Measurements from ENCODE around the gene SSBP2. TPM values are rescaled to one million over a fixed set of nuclear protein-coding genes. Genes with fewer than 3 reads are reported as not detected.
"Not testable (repeated sequence)": the region's sequence is repeated elsewhere in the genome, so short reads cannot be mapped to it uniquely, and the experiment has no call there.

SSBP2 gene
- total and polyA plus RNA-seq, 5 donors from 2014 or later, result 17.6 to 43.0 (median 37.4) TPM

GRCh38 chr5:81665795-81666194 is 85.1 kb downstream of the SSBP2 start:
- H3K27ac ChIP-seq (ENCODE audit: insufficient read depth, low read length, poor library complexity, severe bottlenecking), result no peak overlapping the region
- Mint-ChIP-seq H3K4me3 (no peak overlapping the region), H3K9me3 (peaks cover 0 to 6% (median 0%) of the 10 kb centered on the region in 7 donors), H3K36me3 (peaks cover 2% of the 10 kb centered on the region), H3K27me3 (no peaks in the 10 kb centered on the region), H3K27ac (no peak overlapping the region), H3K4me1 (peaks cover 0 to 13% (median 4%) of the 10 kb centered on the region in 4 donors)
- no peaks in the 10 kb centered on the region for H3K27me3 ChIP-seq (ENCODE audit: control insufficient read depth, insufficient read depth, low read length)
- H3K9me3 ChIP-seq (ENCODE audit: control insufficient read depth in 2 of 2, low read length in 2 of 2), result no peaks in the 10 kb centered on the region
- H3K4me3 ChIP-seq (ENCODE audit: low read depth, low read length), result no peak overlapping the region
- ATAC-seq (ENCODE audit: low read depth in 2 of 2), result no peak
- no peaks in the 10 kb centered on the region for H3K4me1 ChIP-seq (ENCODE audit: control insufficient read depth, insufficient read depth, low read length, poor library complexity, severe bottlenecking)
- no peak for DNase-seq
- H3K36me3 ChIP-seq (ENCODE audit: control insufficient read depth, insufficient read depth, low read length), result no peaks in the 10 kb centered on the region

DNA sequence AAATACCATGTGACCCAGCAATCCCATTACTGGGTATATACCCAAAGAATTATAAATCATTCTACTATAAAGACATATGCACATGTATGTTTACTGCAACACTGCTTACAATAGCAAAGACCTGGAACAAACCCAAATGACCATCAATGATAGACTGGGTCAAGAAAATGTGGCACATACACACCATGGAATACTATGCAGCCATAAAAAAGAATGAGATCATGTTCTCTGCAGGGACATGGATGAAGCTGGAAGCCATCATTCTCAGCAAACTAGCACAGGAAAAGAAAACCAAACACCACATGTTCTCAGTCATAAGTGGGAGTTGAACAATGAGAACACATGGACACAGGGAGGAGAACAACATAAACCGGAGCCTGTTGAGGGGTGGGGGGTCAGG is 90.3 kb downstream of the SSBP2 start:
- H3K27me3 Mint-ChIP-seq; H3K27ac Mint-ChIP-seq; H3K36me3 ChIP-seq (ENCODE audit: control insufficient read depth, insufficient read depth, low read length); H3K9me3 ChIP-seq (ENCODE audit: control insufficient read depth in 2 of 2, low read length in 2 of 2); DNase-seq; H3K4me1 ChIP-seq (ENCODE audit: control insufficient read depth, insufficient read depth, low read length, poor library complexity, severe bottlenecking); H3K4me3 Mint-ChIP-seq; H3K27ac ChIP-seq (ENCODE audit: insufficient read depth, low read length, poor library complexity, severe bottlenecking); H3K27me3 ChIP-seq (ENCODE audit: control insufficient read depth, insufficient read depth, low read length); ATAC-seq (ENCODE audit: low read depth in 2 of 2); H3K9me3 Mint-ChIP-seq; H3K4me3 ChIP-seq (ENCODE audit: low read depth, low read length): not testable (repeated sequence)
- Mint-ChIP-seq H3K36me3 (peaks cover 14% of the 10 kb centered on the region), H3K4me1 (peaks cover 0 to 15% (median 7%) of the 10 kb centered on the region in 4 donors)

- peaks cover 0 to 15% (median 5%) of the 10 kb centered on the region in 4 donors for H3K4me1 Mint-ChIP-seq
These were observed 93.5 kb downstream of the SSBP2 start for GRCh38 chr5:81657386-81657785.

GRCh38 chr5:81656783-81657182 is 94.1 kb downstream of the SSBP2 start:
- DNase-seq (no peak), ATAC-seq (ENCODE audit: low read depth in 2 of 2) (no peak)
- Histone ChIP-seq H3K27me3 (ENCODE audit: control insufficient read depth, insufficient read depth, low read length) (no peaks in the 10 kb centered on the region), H3K27ac (ENCODE audit: insufficient read depth, low read length, poor library complexity, severe bottlenecking) (no peak overlapping the region), H3K4me3 (ENCODE audit: low read depth, low read length) (no peak overlapping the region), H3K4me1 (ENCODE audit: control insufficient read depth, insufficient read depth, low read length, poor library complexity, severe bottlenecking) (no peaks in the 10 kb centered on the region), H3K9me3 (ENCODE audit: control insufficient read depth in 2 of 2, low read length in 2 of 2) (no peaks in the 10 kb centered on the region), H3K36me3 (ENCODE audit: control insufficient read depth, insufficient read depth, low read length) (no peaks in the 10 kb centered on the region)
- peaks cover 0 to 6% (median 3%) of the 10 kb centered on the region in 7 donors for H3K9me3 Mint-ChIP-seq
- H3K27ac Mint-ChIP-seq, result no peak overlapping the region
- H3K27me3 Mint-ChIP-seq, result no peaks in the 10 kb centered on the region
- H3K4me1 Mint-ChIP-seq, result peaks cover 0 to 15% (median 5%) of the 10 kb centered on the region in 4 donors
- H3K4me3 Mint-ChIP-seq, result no peak overlapping the region
- peaks cover 18% of the 10 kb centered on the region for H3K36me3 Mint-ChIP-seq

More at GRCh38 chr5:81657386-81657785, 93.5 kb downstream of the SSBP2 start:
- H3K36me3 Mint-ChIP-seq, result peaks cover 18% of the 10 kb centered on the region
- Histone ChIP-seq H3K4me1 (ENCODE audit: control insufficient read depth, insufficient read depth, low read length, poor library complexity, severe bottlenecking) (no peaks in the 10 kb centered on the region), H3K36me3 (ENCODE audit: control insufficient read depth, insufficient read depth, low read length) (no peaks in the 10 kb centered on the region), H3K27ac (ENCODE audit: insufficient read depth, low read length, poor library complexity, severe bottlenecking) (no peak overlapping the region), H3K4me3 (ENCODE audit: low read depth, low read length) (no peak overlapping the region), H3K27me3 (ENCODE audit: control insufficient read depth, insufficient read depth, low read length) (no peaks in the 10 kb centered on the region), H3K9me3 (ENCODE audit: control insufficient read depth in 2 of 2, low read length in 2 of 2) (no peaks in the 10 kb centered on the region)
- H3K4me3 Mint-ChIP-seq, result no peak overlapping the region
- DNase-seq, result no peak
- no peak overlapping the region for H3K27ac Mint-ChIP-seq
- no peaks in the 10 kb centered on the region for H3K27me3 Mint-ChIP-seq
- ATAC-seq (ENCODE audit: low read depth in 2 of 2), result no peak
- H3K9me3 Mint-ChIP-seq, result peaks cover 0 to 6% (median 3%) of the 10 kb centered on the region in 7 donors

- Histone ChIP-seq H3K27ac (ENCODE audit: insufficient read depth, low read length, poor library complexity, severe bottlenecking) (no peak overlapping the region), H3K4me1 (ENCODE audit: control insufficient read depth, insufficient read depth, low read length, poor library complexity, severe bottlenecking) (no peaks in the 10 kb centered on the region), H3K9me3 (ENCODE audit: control insufficient read depth in 2 of 2, low read length in 2 of 2) (no peaks in the 10 kb centered on the region), H3K27me3 (ENCODE audit: control insufficient read depth, insufficient read depth, low read length) (no peaks in the 10 kb centered on the region), H3K4me3 (ENCODE audit: low read depth, low read length) (no peak overlapping the region), H3K36me3 (ENCODE audit: control insufficient read depth, insufficient read depth, low read length) (peaks cover 2% of the 10 kb centered on the region)
- H3K27ac Mint-ChIP-seq, result no peak overlapping the region
- ATAC-seq (ENCODE audit: low read depth in 2 of 2), result no peak
- H3K9me3 Mint-ChIP-seq, result no peaks in the 10 kb centered on the region
- no peak for DNase-seq
- H3K4me1 Mint-ChIP-seq, result peaks cover 0 to 5% (median 2%) of the 10 kb centered on the region in 4 donors
- H3K27me3 Mint-ChIP-seq, result no peaks in the 10 kb centered on the region
- H3K4me3 Mint-ChIP-seq, result no peak overlapping the region
- H3K36me3 Mint-ChIP-seq, result peaks cover 11% of the 10 kb centered on the region
These were observed 99.9 kb downstream of the SSBP2 start for GRCh38 chr5:81650987-81651386.

DNA sequence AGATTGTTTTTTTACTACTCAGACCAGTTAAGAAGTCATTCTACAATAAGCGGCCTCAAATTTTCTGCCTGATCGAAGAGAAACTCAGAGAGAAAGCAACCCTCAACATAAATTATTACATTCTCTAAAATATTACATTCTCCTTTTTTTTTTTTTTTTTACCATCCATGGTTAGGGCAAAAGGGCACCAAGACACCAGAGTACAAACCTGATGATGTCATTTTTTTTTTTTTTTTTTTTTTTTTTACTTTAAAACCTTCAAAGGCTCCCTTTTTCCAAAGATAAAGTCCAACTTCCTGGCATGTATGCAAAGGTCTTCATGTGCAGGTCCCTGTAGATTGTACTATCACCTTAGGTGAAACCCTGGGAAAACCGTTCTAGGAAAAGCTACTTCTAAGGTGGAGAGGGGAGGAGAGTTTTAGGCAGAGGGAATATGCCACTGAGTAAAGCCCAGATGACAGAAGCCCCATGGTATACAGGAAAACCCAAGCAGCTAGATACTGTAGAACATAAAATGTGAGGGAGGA is 104.4 kb downstream of the SSBP2 start:
- Histone ChIP-seq H3K27ac (ENCODE audit: insufficient read depth, low read length, poor library complexity, severe bottlenecking) (no peak overlapping the region), H3K9me3 (ENCODE audit: control insufficient read depth in 2 of 2, low read length in 2 of 2) (no peaks in the 10 kb centered on the region), H3K4me3 (ENCODE audit: low read depth, low read length) (no peak overlapping the region), H3K4me1 (ENCODE audit: control insufficient read depth, insufficient read depth, low read length, poor library complexity, severe bottlenecking) (no peaks in the 10 kb centered on the region), H3K36me3 (ENCODE audit: control insufficient read depth, insufficient read depth, low read length) (peaks cover 2% of the 10 kb centered on the region), H3K27me3 (ENCODE audit: control insufficient read depth, insufficient read depth, low read length) (no peaks in the 10 kb centered on the region)
- Mint-ChIP-seq H3K9me3 (peaks cover 0 to 1% (median 0%) of the 10 kb centered on the region in 7 donors), H3K4me3 (no peak overlapping the region), H3K27me3 (no peaks in the 10 kb centered on the region), H3K4me1 (peaks cover 0 to 7% (median 3%) of the 10 kb centered on the region in 4 donors), H3K27ac (no peak overlapping the region), H3K36me3 (peaks cover 8% of the 10 kb centered on the region)
- no peak for ATAC-seq (ENCODE audit: low read depth in 2 of 2)
- no peak for DNase-seq

DNA sequence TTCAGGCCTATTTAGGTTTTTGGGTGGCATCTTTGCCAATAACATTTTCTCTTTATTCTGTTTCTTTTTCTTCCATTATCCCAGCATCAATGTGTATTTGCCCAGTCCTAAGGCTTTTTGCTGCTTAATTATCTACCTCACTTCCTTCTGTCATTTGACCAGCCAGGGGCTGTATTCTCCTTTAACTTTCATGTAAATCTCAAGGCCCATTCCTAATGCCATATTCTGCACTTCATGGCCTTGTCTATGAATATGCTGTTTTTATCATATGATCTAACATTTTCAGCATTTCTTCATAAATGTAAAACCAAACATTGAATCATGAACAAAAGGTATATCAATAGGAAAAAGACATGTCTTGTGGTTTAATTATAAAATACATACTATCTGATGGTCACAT is 108.7 kb downstream of the SSBP2 start:
- H3K36me3 Mint-ChIP-seq, result peaks cover 1% of the 10 kb centered on the region
- peaks cover 0 to 1% (median 0%) of the 10 kb centered on the region in 7 donors for H3K9me3 Mint-ChIP-seq
- no peaks in the 10 kb centered on the region for H3K36me3 ChIP-seq (ENCODE audit: control insufficient read depth, insufficient read depth, low read length)
- H3K27me3 ChIP-seq (ENCODE audit: control insufficient read depth, insufficient read depth, low read length), result no peaks in the 10 kb centered on the region
- H3K27ac Mint-ChIP-seq, result no peak overlapping the region
- no peak for ATAC-seq (ENCODE audit: low read depth in 2 of 2)
- H3K27ac ChIP-seq (ENCODE audit: insufficient read depth, low read length, poor library complexity, severe bottlenecking), result no peak overlapping the region
- no peaks in the 10 kb centered on the region for H3K4me1 ChIP-seq (ENCODE audit: control insufficient read depth, insufficient read depth, low read length, poor library complexity, severe bottlenecking)
- no peak overlapping the region for H3K4me3 Mint-ChIP-seq
- H3K27me3 Mint-ChIP-seq, result no peaks in the 10 kb centered on the region
- H3K4me1 Mint-ChIP-seq, result peaks cover 0 to 4% (median 2%) of the 10 kb centered on the region in 4 donors
- no peak overlapping the region for H3K4me3 ChIP-seq (ENCODE audit: low read depth, low read length)
- H3K9me3 ChIP-seq (ENCODE audit: control insufficient read depth in 2 of 2, low read length in 2 of 2), result no peaks in the 10 kb centered on the region
- no peak for DNase-seq

DNA sequence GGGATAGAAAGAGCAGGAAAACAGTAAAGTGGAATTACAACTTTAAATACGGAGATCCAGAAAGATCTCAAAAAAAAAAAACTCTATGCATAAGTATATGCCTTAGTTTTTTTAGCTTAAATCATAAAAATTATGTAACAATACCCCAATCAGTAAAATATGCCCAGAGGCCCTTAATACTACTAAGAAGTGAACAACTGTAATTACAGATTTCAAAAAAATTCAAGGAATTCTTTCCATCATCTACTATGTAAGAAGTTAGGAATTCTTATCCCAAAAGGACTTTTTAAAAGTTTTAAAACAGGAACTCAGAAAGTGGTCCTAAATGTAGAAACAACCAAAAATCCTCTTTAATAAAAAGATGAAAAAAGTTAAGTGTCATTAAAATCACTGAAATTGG is 111.3 kb downstream of the SSBP2 start:
- H3K4me3 Mint-ChIP-seq, result no peak overlapping the region
- Histone ChIP-seq H3K4me3 (ENCODE audit: low read depth, low read length) (no peak overlapping the region), H3K27me3 (ENCODE audit: control insufficient read depth, insufficient read depth, low read length) (no peaks in the 10 kb centered on the region), H3K9me3 (ENCODE audit: control insufficient read depth in 2 of 2, low read length in 2 of 2) (no peaks in the 10 kb centered on the region), H3K4me1 (ENCODE audit: control insufficient read depth, insufficient read depth, low read length, poor library complexity, severe bottlenecking) (no peaks in the 10 kb centered on the region), H3K36me3 (ENCODE audit: control insufficient read depth, insufficient read depth, low read length) (no peaks in the 10 kb centered on the region), H3K27ac (ENCODE audit: insufficient read depth, low read length, poor library complexity, severe bottlenecking) (no peak overlapping the region)
- ATAC-seq (ENCODE audit: low read depth in 2 of 2) (no peak), DNase-seq (no peak)
- H3K9me3 Mint-ChIP-seq, result peaks cover 0 to 1% (median 0%) of the 10 kb centered on the region in 7 donors
- H3K36me3 Mint-ChIP-seq, result peaks cover 4% of the 10 kb centered on the region
- H3K27ac Mint-ChIP-seq, result no peak overlapping the region
- peaks cover 0 to 4% (median 2%) of the 10 kb centered on the region in 4 donors for H3K4me1 Mint-ChIP-seq
- H3K27me3 Mint-ChIP-seq, result no peaks in the 10 kb centered on the region
